Subcutaneous adipose tissue (tissue), 4 donors: ENCODE measurements around the gene DENND4A. TPM values are rescaled to one million over a fixed set of nuclear protein-coding genes. Genes with fewer than 3 reads are reported as not detected.

Source experiments
- CTCF ChIP-seq: fragments of 450-650 bp; IDR thresholded peaks from one replicate; pipeline ENCODE4 v1.5.1; 2016; ENCODE audit warnings: low read depth, mild to moderate bottlenecking, control low read depth, antibody characterized with exemption, moderate library complexity
- total RNA-seq, 4 donors: library from RNA; depleted of rRNA; stranded (reverse); fragments of >200 nt; gene quantifications; one replicate each; pipeline ENCODE4 v1.1.0, GENCODE V29; 2016

The DENND4A gene
- total RNA-seq, 4 donors from 2014 or later = 29.4 to 36.7 (median 33.3) TPM

GRCh38 chr15:65650312-65651041 is 141.6 kb downstream of the DENND4A start:
- no peak for TF ChIP-seq CTCF

- no peak for TF ChIP-seq CTCF
These were observed 145.6 kb downstream of the DENND4A start for GRCh38 chr15:65646486-65646885.

GRCh38 chr15:65645392-65645791 is 146.7 kb downstream of the DENND4A start:
- TF ChIP-seq CTCF = no peak

GRCh38 chr15:65644282-65644681 is 147.8 kb downstream of the DENND4A start:
- no peak for TF ChIP-seq CTCF

- TF ChIP-seq CTCF = no peak
These were observed 149.5 kb downstream of the DENND4A start for GRCh38 chr15:65642594-65642993.

GRCh38 chr15:65641768-65642475 is 150.2 kb downstream of the DENND4A start:
- TF ChIP-seq CTCF = no peak

- no peak for TF ChIP-seq CTCF
These were observed 152.6 kb downstream of the DENND4A start for GRCh38 chr15:65639509-65639908.
